NCI-H1930 (cell line): ENCODE results near the gene MCCC2.
"Not testable (repeated sequence)": the region's sequence is repeated elsewhere in the genome, so short reads cannot be mapped to it uniquely, and the experiment has no call there.

Experiments used
- DNase-seq, 2 experiments: peaks; one replicate each; lab custom pipeline; 2025; lab: John Stamatoyannopoulos, UW

The MCCC2 gene

DNA sequence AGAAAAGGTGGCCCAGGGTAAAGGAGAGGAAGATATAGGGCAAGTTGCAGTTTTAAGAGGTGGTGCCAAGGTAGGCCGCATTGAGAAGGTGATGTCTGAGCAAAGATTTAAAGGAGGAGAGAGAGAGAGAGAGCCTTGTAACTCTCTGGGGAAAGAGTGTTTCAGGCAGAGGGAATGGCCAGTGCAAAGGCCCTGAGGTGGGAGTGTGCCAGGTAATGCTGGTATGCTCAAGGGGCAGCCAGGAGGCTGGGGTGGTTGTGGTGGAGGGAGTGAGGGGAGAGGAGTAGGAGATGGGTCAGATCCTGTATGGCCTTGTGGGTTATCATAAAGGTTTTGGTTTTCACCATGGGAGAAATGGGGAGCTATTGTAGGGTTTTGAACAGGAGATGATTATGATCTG, 9.9 kb downstream of the MCCC2 start:
- DNase-seq = no peak

DNA sequence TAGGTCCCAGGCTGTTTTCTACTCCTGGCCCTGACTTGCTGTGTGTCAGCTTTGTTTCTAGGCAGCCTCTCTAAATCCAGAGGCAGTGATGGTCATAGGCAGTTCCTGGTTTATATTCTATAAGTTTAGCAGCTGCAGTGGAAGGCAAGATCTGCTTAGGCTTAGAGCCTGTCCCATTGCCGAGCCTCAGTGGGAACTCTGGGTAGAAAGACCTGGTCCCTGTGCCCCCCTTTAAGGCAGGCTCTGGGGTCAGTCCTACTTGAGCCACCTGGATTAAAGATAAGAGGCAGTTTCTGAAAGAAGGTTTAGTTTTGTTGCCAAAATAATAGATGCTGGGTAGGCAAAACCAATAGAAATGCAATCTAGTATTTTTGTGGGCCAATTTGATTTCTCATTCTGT, 13.6 kb downstream of the MCCC2 start:
- DNase-seq = no peak

DNA sequence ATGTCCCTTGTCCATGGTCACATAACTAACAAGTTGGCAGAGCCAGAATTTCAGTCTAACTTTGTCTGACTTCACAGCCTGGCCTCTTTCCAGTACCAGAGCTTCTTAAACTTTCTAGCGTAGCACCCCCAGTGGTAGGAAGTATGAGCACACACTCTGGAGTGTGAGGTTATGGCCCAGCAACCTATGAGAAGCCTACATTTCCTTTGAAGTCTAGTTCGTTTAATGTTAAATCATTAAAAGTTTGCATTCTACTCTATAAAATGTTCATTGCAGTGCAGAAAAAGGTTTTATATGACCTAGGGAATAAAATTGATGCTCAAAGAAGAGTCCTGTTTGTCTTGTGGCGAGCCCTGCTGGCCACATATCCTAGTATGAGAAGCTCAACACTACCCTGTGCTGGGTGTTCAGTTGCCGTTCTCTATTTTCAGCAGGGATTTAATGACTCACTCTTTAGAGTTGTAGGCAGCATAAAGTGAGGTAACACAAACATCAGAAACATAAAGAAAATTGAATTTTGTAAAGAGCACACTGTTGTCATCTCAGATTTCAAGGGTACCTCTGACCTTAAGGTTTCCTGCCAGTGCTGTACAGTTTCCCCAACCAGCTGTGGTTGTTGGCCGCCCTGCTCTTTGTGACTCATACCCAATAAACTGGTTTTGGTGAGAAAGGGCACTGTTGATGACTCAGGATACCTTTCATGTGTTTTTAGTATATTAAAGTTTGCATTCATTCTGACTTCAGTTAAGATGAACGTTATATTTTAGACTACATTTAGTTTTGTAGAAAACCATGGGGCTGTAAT, 14.3 kb downstream of the MCCC2 start:
- DNase-seq = no peak

DNA sequence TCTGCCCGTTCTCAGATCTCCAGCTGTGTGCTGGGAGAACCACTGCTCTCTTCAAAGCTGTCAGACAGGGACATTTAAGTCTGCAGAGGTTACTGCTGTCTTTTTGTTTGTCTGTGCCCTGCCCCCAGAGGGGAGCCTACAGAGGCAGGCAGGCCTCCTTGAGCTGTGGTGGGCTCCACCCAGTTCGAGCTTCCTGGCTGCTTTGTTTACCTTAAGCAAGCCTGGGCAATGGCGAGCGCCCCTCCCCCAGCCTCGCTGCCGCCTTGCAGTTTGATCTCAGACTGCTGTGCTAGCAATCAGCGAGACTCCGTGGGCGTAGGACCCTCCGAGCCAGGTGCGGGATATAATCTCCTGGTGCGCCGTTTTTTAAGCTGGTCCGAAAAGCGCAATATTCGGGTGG, 22.8 kb downstream of the MCCC2 start:
- not testable (repeated sequence) for DNase-seq

DNA sequence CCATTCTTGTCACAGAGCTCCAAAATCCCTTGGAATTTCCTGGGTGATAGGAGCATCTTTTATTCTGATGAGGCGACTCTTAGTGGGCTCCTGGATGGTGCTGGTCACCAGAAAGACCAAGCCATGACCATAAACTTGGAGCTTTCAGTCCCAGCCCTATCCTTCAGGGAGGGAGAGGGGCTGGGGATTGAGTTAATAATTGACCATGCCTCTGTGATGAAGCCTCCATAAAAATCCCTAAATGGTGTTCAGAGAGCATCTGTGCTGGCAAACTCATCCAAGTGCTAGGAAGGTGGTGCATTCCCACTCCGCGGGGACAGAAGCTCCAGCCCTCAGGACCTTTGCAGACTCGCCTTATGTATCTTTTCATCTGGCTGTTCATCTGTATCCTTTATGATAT, 28.7 kb downstream of the MCCC2 start:
- DNase-seq = no peak

DNA sequence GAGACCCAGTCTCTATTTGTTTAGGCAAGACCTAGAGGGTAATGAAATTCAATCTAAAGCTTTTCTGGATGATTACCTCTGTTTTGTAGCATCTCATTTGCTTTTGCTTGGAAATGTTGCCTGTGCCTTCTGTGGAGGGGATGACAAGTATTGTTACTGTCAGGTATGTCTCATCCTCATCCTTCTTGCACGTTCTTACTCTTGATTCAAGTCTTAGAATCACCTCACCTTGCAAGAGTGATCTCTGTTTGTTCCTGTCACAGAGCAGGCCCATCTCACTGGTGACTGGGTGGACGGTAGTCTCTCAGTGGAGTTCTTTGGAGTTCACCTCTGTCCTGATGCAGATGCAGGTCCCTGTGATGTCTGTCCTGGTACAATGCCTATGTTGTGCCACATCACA, 33.5 kb downstream of the MCCC2 start:
- DNase-seq = no peak

DNA sequence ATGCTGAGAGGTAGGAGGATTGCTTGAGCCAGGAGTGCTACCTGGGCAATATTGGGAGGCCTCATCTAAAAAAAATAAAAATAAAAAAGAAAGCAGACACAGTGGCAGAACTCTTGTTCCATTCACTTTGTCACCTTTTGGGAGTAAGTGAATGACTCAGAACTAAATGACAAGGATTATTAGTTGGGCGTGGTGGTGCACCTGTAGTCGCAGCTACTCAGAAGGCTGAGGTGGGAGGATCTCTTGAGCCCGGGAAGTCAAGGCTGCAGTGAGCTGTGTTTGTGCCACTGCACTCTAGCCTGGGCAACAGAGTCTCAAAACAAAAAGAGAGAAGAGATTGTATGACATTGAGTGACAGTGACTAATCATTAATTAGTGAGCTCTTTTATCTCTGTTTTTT, 34.1 kb downstream of the MCCC2 start:
- DNase-seq = no peak

DNA sequence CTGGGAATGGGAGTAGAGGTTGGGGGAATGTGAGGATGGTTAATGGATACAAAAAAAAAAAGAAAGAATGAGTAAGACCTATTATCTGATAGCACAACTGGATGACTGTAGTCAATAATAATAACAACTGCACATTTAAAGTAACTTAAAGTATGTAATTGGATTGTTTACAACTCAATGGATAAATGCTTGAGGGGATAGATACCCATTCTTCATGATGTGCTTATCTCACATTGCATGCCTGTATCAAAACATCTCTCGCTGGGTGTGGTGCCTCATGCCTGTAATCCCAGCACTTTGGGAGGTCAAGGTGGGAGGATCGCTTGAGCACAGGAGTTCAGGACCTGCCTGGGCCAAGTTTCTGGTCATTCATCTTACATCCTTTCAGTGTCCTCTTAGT, 34.6 kb downstream of the MCCC2 start:
- DNase-seq = no peak

DNA sequence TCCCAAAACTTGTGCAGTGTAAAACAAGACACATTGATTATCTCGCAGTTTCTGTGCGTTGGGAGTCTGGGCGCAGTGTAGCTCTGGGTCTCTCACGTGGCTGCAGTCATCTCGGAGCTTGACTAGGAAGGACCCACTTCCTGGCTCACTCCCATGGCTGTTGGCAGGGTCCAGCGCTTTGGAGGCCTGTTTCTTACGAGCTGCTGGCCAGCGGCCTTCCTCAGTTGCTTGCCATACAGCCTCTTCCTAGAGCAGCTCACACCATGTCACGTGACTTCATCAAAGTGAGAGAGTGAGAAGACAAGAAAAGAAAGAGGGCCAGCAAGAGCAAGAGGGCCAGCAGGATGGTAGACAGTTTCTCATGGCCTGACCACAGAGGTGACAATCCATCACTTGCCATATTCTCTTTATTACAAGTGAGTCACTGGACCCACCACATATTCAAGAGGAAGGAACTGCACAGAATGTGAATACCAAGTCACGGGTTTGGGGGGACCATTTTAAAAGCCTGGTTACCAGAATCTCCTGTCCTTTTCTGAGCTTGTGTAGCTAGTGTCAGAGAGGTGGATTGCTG, 36.2 kb downstream of the MCCC2 start:
- DNase-seq = no peak

DNA sequence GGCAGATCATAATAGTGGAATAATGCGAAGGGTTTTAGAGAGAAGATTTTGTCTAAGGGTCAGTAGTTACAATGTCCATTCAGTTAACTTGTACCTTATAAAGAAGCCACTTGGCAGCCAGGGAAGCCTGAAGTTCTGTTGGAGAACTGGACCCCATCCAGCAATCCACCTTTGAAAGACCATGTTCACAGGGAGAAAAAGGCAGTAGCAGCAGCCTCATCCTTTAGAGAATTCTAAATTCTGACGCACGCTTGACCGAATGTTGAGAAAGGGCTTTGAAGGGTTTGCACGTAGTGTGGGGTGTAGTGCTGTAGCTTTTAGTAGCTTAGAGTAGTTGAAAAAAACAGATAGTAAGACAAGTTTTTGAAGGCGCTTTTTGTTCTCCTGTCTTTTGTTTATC, 42.8 kb downstream of the MCCC2 start:
- DNase-seq = no peak

DNA sequence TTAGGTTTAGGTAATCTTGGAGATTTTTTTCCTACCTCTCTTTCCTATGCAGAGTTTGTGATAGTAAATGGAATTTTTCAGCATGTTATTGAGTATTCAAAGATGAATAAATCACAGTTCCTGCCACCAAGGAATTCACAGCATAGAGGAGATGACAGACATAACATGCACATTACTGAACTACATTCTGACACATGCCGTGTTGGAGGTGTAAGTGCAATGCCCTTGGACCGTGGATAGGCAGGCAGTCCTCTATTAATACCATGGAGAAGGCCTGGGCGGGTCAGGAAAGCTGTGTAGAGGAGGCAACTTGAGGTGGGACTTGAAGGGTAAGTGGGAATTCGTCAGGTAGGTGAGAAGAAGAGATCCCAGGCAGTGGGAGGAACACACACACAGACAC, 43.9 kb downstream of the MCCC2 start:
- no peak for DNase-seq

DNA sequence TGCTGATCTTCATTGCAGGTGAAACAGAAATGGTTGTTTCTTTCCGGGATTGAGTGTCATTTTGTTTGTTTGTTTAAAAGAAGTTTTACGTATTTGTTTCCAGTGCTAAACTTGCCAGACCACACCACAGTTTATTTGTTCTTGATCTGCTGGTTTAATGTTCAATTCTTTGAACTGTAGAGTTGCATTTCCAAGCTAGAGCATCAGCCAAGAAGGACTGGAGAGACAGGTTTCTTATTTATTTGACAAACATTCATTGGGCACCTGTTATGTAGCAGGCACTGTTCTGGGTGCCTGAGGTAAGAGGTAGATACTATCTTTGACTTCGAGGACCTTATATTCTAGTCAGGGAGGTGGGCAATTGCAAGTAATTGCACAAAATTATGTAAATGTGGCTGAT, 45.0 kb downstream of the MCCC2 start:
- no peak for DNase-seq

DNA sequence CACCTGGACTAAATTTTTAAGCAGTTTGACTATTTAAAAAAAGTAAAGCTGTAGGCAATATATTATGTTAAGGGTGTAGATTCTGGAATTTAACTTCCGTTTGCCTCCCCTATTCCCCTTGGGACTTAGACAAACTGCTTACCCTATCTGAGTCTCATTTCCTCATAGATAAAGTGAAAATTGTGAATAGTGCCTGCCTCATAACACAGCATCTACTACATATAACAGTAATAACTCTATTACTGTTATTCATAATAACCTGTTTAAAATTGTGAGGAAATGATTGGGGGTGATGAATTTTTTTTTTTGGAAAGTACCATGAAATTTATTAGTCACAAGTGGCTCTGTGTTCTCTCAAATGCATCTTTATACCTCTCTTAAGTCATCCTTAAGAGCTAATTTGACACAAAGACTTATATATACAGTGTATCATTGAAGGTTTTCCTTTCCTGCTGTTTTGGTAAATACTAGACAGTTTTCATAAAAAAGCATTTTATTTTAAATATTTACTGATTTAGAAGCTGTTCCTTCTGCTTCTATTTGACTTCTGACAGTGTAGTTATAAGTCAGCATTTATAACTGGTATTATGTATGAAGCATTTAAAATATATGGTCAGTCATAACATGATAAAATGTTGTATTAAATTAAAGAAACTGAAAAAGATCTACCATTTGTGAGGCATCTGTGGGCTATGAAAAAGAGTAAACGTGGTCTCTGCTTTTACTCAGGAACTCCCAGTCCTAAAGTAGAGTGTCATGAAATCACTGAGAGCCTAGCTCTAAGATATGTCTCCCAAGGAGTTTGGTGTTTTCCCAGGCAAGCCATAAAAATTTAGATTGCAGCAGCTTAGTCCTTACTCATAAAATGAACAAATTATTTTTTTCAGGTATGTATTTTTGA, 46.4 kb downstream of the MCCC2 start:
- DNase-seq = no peak

DNA sequence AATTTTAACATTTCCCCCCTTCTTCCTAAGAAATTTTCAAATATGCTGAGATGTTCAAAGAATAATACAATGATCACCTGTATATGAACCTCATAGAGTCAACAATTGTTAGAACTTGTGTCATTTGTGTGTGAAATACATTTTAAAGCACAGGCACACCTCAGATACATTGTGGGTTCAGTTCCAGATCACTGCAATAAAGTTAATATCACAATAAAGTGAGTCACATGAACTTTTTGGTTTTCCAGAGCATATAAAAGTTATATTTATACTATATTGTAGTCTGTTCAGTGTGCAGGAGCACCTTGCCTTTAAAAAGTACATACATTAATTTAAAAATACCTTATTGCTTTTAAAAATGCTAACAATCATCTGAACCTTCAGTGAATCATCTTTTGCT, 50.0 kb downstream of the MCCC2 start:
- no peak for DNase-seq

DNA sequence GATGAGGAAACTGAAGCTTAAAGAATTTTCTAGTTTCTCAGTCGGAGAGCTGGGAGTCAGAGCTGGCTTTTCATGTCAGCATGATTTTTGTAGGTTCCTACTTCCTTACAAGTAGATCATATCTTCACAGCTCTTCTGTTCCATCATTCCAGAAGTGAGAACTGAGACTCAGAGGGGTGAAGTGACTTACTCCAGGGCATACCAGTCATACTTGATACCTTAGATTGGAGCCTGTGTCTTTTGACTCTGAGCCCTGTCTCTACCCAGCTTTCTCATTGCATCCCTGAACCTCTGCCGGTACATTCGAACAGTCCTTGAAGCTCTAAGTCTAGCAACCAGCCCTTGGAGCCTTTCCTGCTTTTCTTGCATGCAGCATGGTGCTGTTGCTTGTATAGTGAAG, 53.3 kb downstream of the MCCC2 start:
- no peak for DNase-seq

DNA sequence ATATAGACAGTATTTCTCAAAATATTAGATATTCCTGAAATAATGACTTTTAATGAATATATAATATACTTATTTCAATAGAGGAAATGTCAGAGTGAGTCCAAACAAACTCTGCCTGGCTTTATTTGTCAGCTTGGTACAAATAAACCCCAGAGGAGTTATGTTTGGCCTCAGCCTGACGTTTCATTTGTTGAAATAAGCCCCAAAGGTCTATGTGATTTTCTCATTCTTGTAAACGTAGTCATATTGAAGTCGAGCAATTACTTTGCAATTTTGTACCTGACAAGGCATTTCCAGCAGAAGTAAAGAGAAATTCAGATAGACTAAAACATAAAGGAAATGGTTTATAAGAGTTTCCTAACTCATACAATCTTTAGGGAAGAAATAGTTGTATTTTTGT, 57.9 kb downstream of the MCCC2 start:
- no peak for DNase-seq

DNA sequence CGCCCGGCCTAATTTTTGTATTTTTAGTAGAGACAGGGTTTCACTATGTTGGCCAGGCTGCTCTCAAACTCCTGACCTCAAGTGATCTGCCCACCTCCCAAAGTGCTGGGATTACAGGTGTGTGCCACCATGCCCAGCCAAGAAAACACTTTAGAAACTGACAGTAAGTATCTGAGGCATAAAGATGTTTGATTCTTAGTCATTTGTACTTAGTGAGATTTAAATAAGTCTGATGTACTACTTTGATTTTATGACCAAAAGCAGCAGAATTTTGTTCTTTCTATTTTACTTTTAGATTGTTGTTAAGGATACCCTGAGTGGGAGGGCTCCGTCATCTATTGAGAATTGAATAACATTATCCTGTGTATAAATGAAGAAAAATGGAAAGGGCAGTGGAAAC, 63.8 kb downstream of the MCCC2 start:
- DNase-seq = not testable (repeated sequence)

DNA sequence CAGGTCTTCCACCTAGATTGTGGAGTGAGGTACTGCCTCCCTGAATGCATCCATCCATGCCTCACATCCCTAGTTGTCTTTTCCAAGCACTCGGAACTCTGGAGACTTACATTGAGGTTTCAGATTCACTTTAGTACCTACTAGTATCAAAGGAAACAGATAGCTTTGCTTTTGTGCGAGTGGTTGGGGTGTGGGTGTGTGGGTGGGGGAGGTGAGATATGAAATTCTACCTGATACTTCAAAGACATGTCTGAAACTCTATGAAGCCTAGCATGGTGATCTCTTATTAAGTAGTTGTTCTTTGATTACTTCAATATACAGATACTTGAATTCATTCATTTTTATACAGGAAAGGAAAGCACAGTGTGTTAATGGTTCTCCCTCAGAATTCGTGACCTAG, 64.4 kb downstream of the MCCC2 start:
- DNase-seq = no peak

DNA sequence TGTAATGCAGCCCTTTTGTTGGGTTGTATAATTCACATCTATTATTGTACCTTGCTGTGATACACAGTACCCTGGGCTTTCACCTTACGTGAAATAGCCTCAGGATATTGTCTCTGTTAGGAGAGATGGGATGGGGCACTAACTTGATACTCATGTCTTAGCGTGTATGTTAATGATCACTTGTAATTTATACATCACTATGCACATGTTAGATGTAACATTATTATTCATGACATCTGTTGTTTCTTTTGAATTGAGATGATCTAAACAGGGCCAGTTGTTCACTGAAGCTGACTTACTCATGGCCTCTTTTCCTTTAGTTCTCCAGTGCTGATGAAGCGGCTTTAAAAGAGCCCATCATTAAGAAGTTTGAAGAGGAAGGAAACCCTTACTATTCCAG, 65.2 kb downstream of the MCCC2 start:
- DNase-seq = no peak

DNA sequence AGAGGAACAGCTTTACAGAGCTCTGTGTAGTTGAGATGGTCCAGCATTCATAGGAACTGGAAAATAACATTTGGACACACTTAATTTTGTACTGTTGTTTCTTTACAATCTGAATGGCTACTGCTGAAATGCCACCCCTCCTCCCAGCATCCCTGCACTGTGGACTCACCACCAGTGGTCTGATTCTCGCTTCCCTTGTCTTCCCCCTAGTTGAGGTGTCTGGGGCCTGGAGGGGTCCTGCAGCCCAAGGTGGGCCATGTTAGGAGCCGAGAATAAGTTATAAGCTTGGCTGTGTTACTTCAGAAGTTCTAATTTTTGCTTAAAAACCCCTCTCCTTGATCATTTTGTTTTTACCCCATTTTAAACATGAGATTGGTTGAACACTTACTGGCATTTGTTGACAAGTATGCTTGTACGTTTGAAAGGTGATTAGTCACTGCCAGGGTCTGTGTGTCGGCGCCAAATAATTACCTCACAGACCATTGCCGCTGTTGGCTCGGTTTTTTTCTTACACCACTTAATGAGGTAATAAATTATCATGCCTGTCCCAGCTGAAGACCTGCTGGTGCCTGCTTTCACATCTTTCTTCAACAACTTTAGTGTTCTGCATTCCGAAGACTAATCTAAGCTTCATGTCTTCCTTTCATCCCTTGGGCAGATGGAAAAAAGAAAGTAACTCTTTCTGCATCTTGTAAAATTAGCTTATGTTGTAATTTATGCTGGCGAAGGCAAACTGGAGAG, 65.8 kb downstream of the MCCC2 start:
- peak; percentile 18 for DNase-seq

DNA sequence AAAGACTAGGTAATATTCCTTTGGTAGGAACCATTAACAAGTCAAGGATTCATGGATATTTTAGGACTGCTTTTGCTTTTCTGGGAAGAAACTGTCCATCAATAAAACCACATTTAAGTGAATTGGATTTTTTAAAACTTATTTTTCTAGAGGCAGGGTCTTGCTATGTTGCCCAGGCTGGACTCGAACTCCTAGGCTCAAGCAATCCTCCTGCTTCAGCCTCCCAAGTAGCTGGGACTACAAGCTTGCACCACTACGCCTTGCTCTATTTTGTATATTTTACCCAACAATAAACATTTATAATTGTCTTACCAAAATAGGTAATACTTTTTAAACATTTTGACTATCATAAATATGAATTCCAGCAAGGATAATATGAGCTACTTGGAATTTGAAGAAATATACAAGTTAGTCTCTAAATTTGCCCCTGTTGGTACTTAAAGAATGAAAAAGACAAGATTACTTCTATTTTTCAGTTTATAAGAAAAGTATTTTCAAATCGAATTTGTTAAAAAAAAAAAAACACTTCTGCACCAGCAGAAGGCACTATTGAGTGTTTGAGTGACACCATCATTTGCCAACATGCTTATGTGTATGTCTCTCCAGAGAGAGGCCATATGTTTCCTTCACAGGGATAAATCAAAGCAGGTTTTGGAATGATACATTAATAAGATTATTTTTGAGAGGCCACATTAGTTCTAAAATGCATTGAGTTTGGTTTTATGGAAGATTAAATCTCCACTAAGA, 71.9 kb downstream of the MCCC2 start:
- no peak for DNase-seq

DNA sequence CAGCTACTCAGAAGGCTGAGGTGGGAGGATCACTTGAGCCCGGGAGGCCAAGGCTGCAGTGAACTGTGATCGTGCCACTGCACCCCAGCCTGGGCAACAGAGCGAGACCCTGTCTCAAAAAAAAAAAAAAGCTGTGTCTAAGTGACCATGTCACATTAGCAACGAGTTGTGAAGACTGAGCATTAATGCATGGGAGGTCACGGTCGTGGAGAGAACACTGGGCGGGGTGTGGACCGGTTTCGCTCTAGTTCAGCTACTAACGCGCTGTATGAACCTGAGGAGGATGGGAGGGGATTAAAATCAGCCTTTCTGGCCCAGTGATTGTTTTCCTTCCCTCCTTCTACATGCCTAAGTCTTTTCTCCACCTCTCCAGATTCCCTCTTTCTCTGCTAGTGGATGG, 75.2 kb downstream of the MCCC2 start:
- no peak for DNase-seq
